ENCODE data around the gene NSUN5. TPM values are rescaled to one million over a fixed set of nuclear protein-coding genes. Genes with fewer than 3 reads are reported as not detected.
"Not testable (repeated sequence)": the region's sequence is repeated elsewhere in the genome, so short reads cannot be mapped to it uniquely, and the experiment has no call there.

The NSUN5 gene
- 23.8 TPM for total RNA-seq

DNA sequence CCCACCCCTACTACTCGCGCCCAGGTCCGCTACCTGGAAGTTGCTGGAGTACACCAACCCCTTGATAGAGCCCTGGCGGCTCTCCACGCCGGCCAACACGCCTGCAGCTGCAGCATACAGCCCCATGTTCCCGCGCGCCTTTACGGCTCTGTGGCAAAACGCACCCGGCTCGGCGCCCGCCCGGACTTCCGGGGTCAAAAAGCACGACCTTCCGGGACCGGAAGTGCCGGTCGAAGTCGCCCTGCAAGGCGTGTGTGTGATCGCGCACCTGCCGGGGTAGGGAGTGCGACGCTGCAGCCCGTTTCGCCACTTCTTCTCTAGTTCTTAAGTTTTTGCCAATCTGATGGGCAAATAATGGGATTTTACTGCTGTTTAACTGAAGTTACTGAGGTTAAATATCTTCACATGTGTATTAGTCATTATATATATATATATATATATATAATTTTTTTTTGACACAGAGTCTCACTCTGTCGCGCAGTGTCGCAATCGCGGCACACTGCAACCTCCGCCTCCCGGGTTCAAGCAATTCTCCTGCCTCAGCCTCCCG lies at the start of gene NSUN5:
TSS of gene NSUN5 (minus strand) at position 162 of the 550 bp plus-strand sequence. CDS start at position 126, 36 bp downstream.
- peak; percentile 89 for DNase-seq

- DNase-seq = no peak
These were observed 47.5 kb upstream of the NSUN5 start for GRCh38 chr7:73356159-73356558.

DNA sequence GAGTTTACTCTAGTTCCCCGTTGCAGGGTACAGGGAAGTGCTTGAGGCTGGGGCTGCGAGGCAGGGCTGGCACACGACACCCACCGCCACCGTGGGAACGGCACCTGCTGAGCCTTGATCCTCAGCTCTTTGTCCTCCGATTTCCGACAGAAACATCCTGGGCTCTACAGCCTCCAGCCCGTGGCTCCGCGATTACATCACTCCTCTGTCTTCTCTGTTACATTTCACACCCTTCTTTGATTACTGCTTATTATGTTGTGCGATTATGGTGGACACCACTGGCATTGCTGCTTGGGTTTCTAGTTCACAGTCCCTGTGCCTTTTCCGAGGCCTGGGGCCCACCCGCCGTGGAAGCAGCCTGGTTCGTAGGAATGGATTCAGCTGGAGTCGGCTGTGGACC lies 46.2 kb upstream of the NSUN5 start:
- DNase-seq = no peak

DNA sequence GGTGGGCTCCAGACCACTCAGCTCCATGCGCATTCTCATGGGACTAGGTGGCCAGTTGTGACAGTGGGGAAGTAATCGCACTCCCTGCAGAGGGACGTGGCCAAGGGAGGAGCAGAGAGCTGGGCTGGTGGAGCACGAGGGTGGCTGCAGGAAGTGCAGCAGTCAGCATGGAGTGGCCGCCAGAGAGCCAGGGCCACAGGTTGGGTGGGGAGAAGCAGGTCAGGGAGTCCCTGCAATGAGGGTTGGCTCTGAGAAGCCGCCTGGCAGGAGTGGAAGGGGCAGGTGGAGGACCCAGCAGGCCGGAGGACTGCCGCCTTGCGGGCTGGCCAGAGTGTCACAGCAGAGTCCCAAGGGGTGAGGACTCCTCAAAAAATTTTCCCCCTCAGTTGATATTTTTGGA lies 45.6 kb upstream of the NSUN5 start:
- DNase-seq = no peak

- DNase-seq = peak; percentile 42
These were observed 44.6 kb upstream of the NSUN5 start for GRCh38 chr7:73353243-73353642.

DNA sequence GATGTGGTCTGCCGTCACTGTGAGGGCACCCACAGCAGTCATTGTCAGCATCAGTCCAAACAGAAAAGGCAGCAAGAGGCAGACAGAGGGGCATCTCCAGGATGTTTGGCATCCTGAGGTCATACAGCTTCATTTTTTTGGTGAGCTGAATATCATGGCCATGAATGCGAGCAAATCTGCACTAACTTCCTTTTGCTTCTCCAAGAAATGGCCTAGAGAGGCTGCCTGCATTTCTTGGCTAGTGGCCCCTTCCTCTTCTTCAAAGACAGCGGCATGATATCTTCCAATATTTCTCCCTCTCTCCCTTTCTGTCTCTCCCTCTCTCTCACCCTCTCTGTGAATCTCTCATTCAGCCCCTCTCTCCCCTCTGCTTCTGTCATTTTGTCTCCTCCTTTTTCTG lies 44.2 kb upstream of the NSUN5 start:
- no peak for DNase-seq

DNA sequence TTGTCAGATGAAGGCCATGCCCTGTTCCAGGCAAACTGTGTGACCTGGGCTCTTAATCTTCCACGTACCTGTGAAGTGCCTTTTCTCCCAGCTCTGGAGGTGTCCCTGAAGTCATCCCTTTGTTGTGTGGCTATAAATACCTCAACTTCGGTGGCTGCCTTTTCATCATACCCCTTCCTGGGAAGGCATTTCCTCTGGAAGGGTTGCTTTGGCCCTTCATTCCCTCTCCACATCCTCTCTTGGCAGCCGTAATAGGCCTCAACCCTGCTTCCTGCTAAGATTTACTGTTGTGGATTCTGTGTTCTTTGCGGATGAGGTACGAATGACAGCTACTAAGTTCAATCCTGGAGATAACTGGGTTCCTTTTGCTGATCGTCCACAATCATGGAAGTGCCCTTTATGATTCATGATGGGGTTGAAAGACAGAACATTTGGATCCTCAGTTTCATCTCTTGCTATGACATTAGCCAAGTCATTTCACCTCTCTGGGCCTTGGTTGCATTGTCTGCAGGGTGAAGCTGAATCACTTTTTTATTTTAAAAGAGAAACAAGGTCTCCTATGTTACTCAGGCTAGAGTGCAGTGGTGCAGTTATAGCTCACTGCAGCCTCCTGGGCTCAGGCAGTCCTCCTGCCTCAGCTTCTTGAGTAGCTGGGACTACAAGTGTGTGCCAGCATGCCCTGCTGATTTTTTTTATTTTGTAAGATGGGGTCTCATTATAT lies 43.0 kb upstream of the NSUN5 start:
- DNase-seq = no peak

- DNase-seq = peak; percentile 63
These were observed 41.9 kb upstream of the NSUN5 start for GRCh38 chr7:73350306-73351068.

DNA sequence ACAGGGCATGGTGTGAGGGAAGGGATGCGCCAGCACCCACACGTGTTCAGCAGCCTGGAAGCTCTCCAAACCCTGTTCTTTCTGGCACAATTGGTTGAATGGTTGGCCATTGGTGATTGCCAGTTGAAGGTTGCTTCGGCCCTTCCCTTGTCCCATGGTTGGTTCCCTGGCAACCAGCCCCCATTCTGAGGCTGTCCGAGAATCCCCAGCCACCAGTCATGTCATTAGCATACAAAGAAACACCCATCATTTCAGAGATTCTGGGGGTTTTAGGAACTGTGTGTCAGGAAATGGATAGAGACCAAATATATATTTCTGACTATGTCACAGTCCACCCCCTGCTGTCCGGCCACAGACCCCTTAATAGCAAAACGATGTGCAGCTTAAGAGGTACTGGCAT lies 41.1 kb upstream of the NSUN5 start:
- no peak for DNase-seq

DNA sequence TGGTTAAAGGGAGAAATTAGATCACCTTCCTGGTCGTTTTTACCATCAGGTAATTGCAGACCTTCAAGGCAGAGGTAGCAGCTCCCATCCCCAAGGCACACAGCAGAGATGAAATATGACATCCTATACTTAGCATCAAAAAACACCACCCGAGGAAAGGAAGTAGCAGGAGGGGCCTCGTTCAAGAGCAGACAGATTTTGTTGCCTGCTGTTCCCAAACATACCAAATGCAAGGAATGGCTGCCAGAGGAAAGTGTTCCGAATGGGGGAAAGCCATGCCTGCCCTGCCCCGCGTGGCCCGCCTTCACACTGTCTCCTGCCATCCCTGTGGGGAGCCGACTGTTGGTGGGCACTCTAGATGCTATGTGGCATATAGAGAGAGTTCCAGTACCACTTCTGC lies 37.3 kb upstream of the NSUN5 start:
- no peak for DNase-seq

- no peak for DNase-seq
These were observed 36.9 kb upstream of the NSUN5 start for GRCh38 chr7:73345538-73345937.

DNA sequence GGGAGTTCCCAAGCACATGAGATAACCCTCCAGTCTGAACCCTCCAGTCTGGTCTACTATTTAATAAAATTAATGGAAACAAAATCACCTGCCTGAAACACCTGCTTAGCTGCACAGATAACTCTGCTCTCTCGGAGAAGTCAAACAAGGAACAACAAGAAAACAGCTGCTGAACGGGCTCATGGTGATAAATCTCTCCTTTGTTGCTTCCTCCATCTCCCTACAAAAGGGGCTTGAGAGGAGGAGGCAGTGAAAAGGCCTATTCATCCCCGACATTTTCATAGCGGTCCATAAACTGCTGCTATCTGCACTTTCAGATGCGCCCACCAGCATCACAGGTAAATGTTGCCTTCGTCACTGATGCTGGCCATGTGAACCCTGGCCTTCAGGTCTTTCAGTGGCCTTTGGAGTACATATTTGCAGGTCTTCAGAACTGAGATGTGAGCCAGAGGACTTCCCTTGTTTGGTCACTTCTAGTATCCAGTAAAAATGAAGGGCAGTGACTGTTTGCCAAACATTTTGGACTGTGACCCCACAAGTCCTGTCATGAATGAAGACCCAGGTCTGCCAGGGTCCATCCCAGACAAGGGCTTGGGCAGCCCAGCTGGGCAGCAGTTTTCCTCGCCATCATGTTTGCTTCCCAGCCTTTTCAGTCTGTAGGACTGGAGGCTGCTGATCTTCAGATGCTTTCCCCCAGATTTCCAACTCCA lies 35.2 kb upstream of the NSUN5 start:
- no peak for DNase-seq

DNA sequence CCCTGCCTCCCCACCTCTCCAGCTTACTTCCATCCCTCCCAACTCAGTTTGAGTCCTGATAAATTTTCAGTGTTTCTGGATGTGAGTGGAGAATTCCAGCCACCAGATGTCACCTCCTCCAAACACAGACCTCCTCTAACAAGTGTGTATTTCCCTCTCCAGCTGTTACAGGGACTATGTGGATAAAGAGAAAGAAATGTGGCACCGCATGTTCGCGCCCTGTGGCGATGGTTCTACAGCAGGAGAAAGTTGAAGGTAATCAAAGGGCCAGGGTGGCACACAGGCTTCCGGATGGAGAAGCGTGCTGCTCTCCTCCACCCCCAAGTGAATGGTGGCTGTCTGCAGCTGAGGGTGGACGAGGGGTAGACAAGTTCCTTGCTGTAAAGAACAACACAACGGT lies 34.0 kb upstream of the NSUN5 start:
- peak; percentile 84 for DNase-seq

- DNase-seq = no peak
These were observed 33.3 kb upstream of the NSUN5 start for GRCh38 chr7:73341877-73342276.

DNA sequence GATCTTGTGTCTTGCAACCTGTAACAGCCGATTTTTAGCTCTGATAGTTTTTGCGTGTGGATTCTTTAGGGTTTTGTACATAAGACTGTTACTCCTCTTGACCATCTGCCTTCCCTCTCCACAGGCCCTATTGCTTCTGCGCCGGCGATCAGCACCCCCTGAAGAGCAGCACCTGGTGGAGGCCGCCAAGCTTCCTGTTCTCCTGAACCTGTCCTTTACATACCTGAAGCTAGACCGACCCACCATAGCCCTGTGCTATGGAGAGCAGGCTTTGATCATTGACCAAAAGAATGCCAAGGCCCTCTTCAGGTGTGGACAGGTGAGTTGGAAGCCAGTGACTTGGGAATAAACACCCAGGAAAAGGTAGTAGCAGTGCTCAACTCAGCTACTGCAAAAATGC lies 31.9 kb upstream of the NSUN5 start:
- no peak for DNase-seq

DNA sequence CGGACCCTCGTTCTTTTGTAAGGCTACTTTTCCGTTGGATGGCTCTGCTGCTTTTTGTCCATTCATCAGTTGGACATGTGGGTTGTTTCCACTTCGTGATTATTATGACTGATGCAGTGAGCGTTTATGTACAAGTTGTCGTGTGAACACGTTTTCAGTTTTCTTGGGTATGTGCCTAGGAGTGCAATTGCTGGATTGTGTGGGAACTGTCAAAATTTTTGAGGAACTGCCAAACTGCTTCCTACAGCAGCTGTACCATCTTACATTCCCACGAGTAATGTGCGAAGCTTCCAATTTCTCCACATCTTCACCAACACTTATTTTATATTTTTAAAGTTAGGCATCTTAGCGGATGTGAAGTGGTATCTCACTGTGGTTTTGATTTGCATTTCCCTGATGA lies 29.7 kb upstream of the NSUN5 start:
- DNase-seq = no peak

DNA sequence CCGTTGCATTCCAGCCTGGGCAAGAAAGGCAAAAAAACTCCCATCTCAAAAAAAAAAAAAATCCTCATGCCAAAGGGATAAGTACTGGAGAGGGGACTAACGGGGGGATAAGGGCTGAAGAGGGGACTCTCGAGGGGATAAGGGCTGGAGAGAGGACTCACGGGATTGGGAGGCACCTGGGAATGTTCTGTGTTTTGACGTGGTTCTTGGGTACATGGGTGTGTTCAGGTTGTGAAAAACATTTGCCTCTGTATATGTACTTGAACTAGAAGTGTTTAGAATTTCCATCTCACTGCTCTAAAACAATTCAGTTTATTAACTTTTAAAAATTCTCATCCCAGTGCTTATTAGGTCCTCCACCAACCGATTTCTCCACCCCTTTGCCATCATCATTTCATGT lies 23.8 kb upstream of the NSUN5 start:
- no peak for DNase-seq

GRCh38 chr7:73330772-73331171 lies 22.1 kb upstream of the NSUN5 start:
- DNase-seq = no peak

GRCh38 chr7:73329861-73330581 lies 21.4 kb upstream of the NSUN5 start:
- no peak for DNase-seq

GRCh38 chr7:73328696-73329095 lies 20.1 kb upstream of the NSUN5 start:
- no peak for DNase-seq

GRCh38 chr7:73327922-73328321 lies 19.3 kb upstream of the NSUN5 start, which contains the start of the genes FKBP6 and TRIM50:
FKBP6 (plus strand) TSS chr7:73328161; CDS start chr7:73328429, 268 bp downstream.
TRIM50 (minus strand) TSS chr7:73328082; CDS start chr7:73324787, 3,295 bp downstream.
- not testable (repeated sequence) for DNase-seq

- DNase-seq = not testable (repeated sequence)
These were observed 18.8 kb upstream of the NSUN5 start for GRCh38 chr7:73327449-73327848.
